ENCODE data around the gene PRSS16. TPM values are rescaled to one million over a fixed set of nuclear protein-coding genes. Genes with fewer than 3 reads are reported as not detected.
A peak's percentile ranks its signal among the peaks of the same experiment; 100 is the strongest.
"Not testable (repeated sequence)": the region's sequence is repeated elsewhere in the genome, so short reads cannot be mapped to it uniquely, and the experiment has no call there.

The PRSS16 gene, protein sequence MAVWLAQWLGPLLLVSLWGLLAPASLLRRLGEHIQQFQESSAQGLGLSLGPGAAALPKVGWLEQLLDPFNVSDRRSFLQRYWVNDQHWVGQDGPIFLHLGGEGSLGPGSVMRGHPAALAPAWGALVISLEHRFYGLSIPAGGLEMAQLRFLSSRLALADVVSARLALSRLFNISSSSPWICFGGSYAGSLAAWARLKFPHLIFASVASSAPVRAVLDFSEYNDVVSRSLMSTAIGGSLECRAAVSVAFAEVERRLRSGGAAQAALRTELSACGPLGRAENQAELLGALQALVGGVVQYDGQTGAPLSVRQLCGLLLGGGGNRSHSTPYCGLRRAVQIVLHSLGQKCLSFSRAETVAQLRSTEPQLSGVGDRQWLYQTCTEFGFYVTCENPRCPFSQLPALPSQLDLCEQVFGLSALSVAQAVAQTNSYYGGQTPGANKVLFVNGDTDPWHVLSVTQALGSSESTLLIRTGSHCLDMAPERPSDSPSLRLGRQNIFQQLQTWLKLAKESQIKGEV
- total RNA-seq: not detected in 2 replicates
- polyA plus RNA-seq (2012): not detected

GRCh38 chr6:27247133-27247836 is at the start of gene PRSS16:
Gene PRSS16, plus strand, starts transcription at chr6:27247701. Its CDS starts 37 bp downstream, at chr6:27247738.
- no peak for DNase-seq (ENCODE audit: low read depth)

- DNase-seq (ENCODE audit: low read depth): peak; percentile 8
Measured at GRCh38 chr6:27205375-27206278, 41.9 kb upstream of the PRSS16 start.

DNA sequence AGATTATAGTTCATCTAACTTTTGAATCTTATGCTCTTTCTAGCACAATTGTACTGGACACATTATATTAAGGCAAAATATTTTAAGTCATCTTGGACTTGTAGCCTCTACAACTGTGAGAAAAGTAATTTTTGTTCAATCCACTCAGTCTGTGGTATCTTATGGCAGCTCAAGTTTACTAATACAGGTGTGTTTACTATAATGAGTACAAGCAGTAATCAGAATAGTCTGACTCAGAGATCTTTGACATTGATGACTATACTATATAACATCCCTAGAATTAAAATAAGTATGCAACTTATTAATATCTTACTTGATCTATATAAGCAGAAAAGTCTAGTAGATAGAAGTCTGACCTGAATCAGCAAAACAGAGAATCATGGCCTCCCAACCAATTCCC is 40.7 kb upstream of the PRSS16 start:
- DNase-seq (ENCODE audit: low read depth): no peak

DNA sequence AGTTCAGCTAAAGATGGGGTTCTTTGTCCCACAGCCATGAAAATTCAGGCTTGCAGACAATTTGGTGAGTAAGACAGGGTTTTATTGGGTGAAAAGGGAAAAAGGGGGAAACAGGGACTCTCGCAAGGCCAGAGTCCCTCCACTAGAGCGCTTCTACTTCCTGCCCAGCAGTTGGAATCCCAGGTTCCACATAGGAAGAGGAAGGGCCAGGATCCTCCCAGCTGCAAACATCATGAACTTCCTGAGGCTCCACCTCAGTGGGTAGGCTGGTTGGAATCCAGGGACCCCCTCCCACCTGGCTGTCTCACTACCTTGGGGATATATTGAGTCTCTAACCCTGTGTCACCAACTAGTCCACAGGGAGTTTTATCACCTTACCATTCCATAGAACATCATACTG is 39.5 kb upstream of the PRSS16 start:
- DNase-seq (ENCODE audit: low read depth): no peak

- no peak for DNase-seq (ENCODE audit: low read depth)
Measured at GRCh38 chr6:27209196-27209595, 38.3 kb upstream of the PRSS16 start.

DNA sequence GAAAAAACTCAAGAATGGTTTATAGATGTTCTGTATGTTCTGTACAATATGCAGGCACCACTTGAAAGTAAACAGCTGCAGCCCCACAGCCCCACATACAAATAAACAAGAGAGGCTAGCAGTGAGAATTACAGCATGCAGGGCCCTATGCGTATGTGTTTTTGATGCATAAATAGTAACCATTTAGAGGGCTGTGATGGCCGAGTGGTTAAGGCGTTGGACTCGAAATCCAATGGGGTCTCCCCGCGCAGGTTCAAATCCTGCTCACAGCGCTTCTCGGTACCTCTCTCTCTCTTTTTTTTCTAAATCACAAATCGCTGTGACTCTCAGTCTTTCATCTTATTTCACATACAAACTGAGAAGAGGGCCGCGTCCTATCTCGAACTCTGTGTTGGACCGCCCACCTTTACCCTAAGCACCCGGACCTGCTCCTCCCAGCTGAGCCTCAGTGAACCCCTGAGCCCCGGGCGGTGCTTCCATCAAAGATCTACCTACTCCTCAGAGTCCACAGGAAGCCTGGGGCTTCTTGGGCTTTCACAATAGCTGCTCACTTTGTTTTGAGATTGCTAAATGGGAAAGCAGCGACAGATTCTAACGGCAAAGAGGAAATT is 37.7 kb upstream of the PRSS16 start:
- no peak for DNase-seq (ENCODE audit: low read depth)

GRCh38 chr6:27213091-27213517 is 34.4 kb upstream of the PRSS16 start:
- not testable (repeated sequence) for DNase-seq (ENCODE audit: low read depth)

DNA sequence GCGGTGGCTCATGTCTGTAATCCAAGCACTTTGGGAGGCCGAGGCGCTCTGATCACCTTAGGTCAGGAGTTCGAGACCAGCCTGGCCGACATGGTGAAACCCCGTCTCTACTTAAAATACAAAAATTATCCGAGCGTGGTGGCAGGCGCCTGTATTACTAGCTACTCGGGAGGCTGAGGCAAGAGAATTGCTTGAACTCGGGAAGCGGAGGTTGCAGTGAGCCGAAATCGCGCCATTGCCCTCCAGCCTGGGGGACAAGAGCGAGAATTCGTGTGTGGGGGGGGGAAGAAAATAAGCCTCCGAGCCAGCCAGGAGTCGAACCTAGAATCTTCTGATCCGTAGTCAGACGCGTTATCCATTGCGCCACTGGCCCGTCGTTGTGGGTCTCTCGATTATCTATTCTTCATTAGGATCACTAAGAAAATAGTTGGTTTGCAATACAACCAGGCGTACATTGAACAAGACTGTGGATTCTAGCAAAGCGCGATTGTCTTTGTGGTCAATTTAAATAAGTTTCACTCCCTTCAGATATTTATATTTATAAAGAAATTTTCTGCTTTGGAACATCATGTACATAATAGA is 33.9 kb upstream of the PRSS16 start:
- no peak for DNase-seq (ENCODE audit: low read depth)

- DNase-seq (ENCODE audit: low read depth): no peak
Measured at GRCh38 chr6:27214126-27214601, 33.3 kb upstream of the PRSS16 start.

- no peak for DNase-seq (ENCODE audit: low read depth)
Measured at GRCh38 chr6:27216874-27217273, 30.6 kb upstream of the PRSS16 start.

GRCh38 chr6:27222971-27223370 is 24.5 kb upstream of the PRSS16 start:
- not testable (repeated sequence) for DNase-seq (ENCODE audit: low read depth)

DNA sequence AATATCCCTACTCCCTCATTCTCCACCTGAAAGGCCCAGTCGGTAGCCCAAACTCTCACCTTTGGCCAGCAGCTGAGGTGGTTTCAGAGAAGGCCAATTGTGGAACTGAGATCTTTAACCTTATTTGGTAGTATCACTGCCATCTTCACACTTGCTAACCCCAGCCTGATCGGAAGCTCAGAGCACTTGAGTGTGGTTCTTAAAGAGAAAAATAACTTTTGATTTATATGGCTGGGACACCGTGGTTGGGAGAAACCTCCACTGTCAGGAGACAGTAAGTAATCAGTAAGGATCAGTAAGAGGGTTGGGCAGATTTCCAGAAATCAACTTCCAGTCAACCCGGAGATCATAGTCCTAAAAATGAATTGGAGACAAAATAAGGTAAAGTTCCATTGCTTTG is 22.8 kb upstream of the PRSS16 start:
- no peak for DNase-seq (ENCODE audit: low read depth)

GRCh38 chr6:27228963-27229477 is 18.5 kb upstream of the PRSS16 start:
- no peak for DNase-seq (ENCODE audit: low read depth)

- DNase-seq (ENCODE audit: low read depth): no peak
Measured at GRCh38 chr6:27230758-27231111, 16.8 kb upstream of the PRSS16 start.

- DNase-seq (ENCODE audit: low read depth): no peak
Measured at GRCh38 chr6:27234576-27234975, 12.9 kb upstream of the PRSS16 start.

GRCh38 chr6:27237089-27237803 is 10.3 kb upstream of the PRSS16 start:
- DNase-seq (ENCODE audit: low read depth): peak; percentile 34

DNA sequence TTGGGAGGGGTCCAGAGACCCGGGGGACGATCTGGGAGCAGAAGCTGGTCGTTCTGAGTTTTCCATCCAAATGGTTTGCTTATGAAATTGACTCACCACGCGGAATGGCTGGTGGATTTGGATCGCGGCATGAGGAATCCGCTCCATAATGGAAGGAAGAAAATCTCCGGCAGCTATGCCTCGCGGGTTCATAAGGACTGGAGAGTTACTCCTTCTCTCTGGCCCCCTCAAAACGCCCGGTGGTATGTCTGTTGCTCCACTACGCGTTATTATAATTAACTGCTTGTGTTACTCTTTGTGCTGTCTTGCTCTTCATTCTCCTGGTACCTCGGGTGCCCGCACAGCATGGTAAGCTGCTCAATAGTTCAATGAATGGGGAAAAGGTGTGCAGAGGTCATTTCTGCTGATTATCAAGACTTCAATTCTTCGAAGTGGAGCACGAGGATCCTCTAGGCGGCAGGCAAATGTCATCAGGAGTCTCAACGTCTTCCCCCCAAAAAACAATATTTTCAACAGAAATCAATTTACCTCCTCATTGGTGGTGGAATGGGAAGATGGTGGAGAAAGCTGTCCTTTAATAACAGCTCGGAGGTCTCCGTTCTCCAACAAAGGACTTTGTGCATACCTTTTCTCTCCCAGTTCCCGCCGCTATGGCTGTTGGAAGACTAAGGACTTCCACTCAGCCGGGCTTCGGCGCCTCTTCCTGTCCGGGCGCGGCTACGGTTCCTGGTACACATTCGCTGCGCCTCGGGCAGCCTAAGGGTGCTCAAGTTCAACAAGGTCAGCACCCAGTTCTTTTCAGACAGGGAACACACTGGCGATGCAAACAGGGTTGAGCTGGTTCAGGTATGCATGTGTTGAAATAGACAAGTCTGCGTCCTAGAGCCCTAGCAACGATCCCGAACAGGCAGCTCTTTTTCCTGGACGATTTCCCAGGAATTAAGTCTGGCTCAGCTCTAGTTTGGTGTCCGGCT is 9.2 kb upstream of the PRSS16 start:
- peak; percentile 14 for DNase-seq (ENCODE audit: low read depth)

GRCh38 chr6:27239258-27239657 is 8.2 kb upstream of the PRSS16 start:
- DNase-seq (ENCODE audit: low read depth): no peak

All from myocyte (in vitro differentiated cells).